H9 (cell line): ENCODE measurements around the gene TMEFF2. TPM values are rescaled to one million over a fixed set of nuclear protein-coding genes. Genes with fewer than 3 reads are reported as not detected.

ENCODE experiments used
- DNase-seq: peaks from one replicate; pipeline ENCODE4 v3.0.0-alpha.2; 2017
- H2AFZ ChIP-seq: one replicate; pipeline ENCODE4 v1.6.1; 2013; ENCODE audit warnings: mild to moderate bottlenecking, low read length, control low read depth, moderate library complexity
- H2AK5ac ChIP-seq: 2 replicates; pipeline ENCODE4 v1.6.1; 2013; ENCODE audit warnings: low read length, control low read depth, mixed read lengths; ENCODE audit not compliant: insufficient read length
- H2BK120ac ChIP-seq: one replicate; pipeline ENCODE4 v1.6.1; 2013; ENCODE audit warnings: low read depth, mild to moderate bottlenecking, low read length, control low read depth, inconsistent platforms; ENCODE audit not compliant: poor library complexity, severe bottlenecking
- H2BK12ac ChIP-seq: 2 replicates; pipeline ENCODE4 v1.6.1; 2013; ENCODE audit warnings: low read length, control low read depth, mixed read lengths, low read depth; ENCODE audit not compliant: insufficient read length
- H2BK15ac ChIP-seq: 2 replicates; pipeline ENCODE4 v1.6.1; 2013; ENCODE audit warnings: low read depth, low read length, control low read depth
- H2BK20ac ChIP-seq: one replicate; pipeline ENCODE4 v1.6.1; 2013; ENCODE audit warnings: low read depth, mild to moderate bottlenecking, low read length, control low read depth, inconsistent platforms; ENCODE audit not compliant: poor library complexity, severe bottlenecking
- H2BK5ac ChIP-seq: 2 replicates; pipeline ENCODE4 v1.6.1; 2013; ENCODE audit warnings: low read length, control low read depth, mixed read lengths; ENCODE audit not compliant: insufficient read length
- H3K14ac ChIP-seq: 2 replicates; pipeline ENCODE4 v1.6.1; 2013; ENCODE audit warnings: low read length, control low read depth; ENCODE audit not compliant: insufficient read depth
- H3K18ac ChIP-seq: 2 replicates; pipeline ENCODE4 v1.6.1; 2013; ENCODE audit warnings: low read depth, mild to moderate bottlenecking, mixed read lengths, low read length, control low read depth; ENCODE audit not compliant: insufficient read length
- H3K23ac ChIP-seq: 2 replicates; pipeline ENCODE4 v1.6.1; 2013; ENCODE audit warnings: low read length, control low read depth, mixed read lengths, low read depth; ENCODE audit not compliant: insufficient read length
- H3K23me2 ChIP-seq: 2 replicates; pipeline ENCODE4 v1.6.1; 2013; ENCODE audit warnings: low read depth, mild to moderate bottlenecking, mixed read lengths, low read length, control low read depth; ENCODE audit not compliant: insufficient read length, poor library complexity, severe bottlenecking
- H3K27ac ChIP-seq: 2 replicates; pipeline ENCODE4 v1.5.1; 2013; ENCODE audit warnings: low read length, control low read depth, mixed read lengths, low read depth; ENCODE audit not compliant: insufficient read length
- H3K27me3 ChIP-seq: 2 replicates; pipeline ENCODE4 v1.6.1; 2013; ENCODE audit warnings: low read length, control low read depth, inconsistent platforms; ENCODE audit not compliant: insufficient read depth
- H3K4ac ChIP-seq: 2 replicates; pipeline ENCODE4 v1.6.1; 2013; ENCODE audit warnings: low read depth, mild to moderate bottlenecking, control low read depth, inconsistent platforms, low read length, moderate library complexity
- H3K4me1 ChIP-seq: 2 replicates; pipeline ENCODE4 v1.6.1; 2013; ENCODE audit warnings: low read length, control low read depth, inconsistent platforms; ENCODE audit not compliant: insufficient read depth
- H3K4me2 ChIP-seq: 2 replicates; pipeline ENCODE4 v1.6.1; 2013; ENCODE audit warnings: low read length, control low read depth, mixed read lengths; ENCODE audit not compliant: insufficient read length, insufficient read depth
- H3K56ac ChIP-seq: 2 replicates; pipeline ENCODE4 v1.6.1; 2013; ENCODE audit warnings: low read depth, mild to moderate bottlenecking, mixed read lengths, low read length, control low read depth; ENCODE audit not compliant: insufficient read length
- H3K79me1 ChIP-seq: 2 replicates; pipeline ENCODE4 v1.6.1; 2013; ENCODE audit warnings: low read depth, mild to moderate bottlenecking, moderate library complexity, low read length, control low read depth, inconsistent platforms; ENCODE audit not compliant: insufficient read depth, poor library complexity, severe bottlenecking
- H3K79me2 ChIP-seq: 2 replicates; pipeline ENCODE4 v1.6.1; 2013; ENCODE audit warnings: low read length, control low read depth, inconsistent platforms; ENCODE audit not compliant: insufficient read depth
- H3K9ac ChIP-seq: 2 replicates; pipeline ENCODE4 v1.6.1; 2013; ENCODE audit warnings: low read length, control low read depth, mixed read lengths; ENCODE audit not compliant: insufficient read length; ENCODE audit errors: extremely low read depth
- H3K9me3 ChIP-seq: one replicate; pipeline ENCODE4 v1.6.1; 2013; ENCODE audit warnings: low read depth, low read length, inconsistent platforms; ENCODE audit not compliant: control insufficient read depth
- H3T11ph ChIP-seq: one replicate; pipeline ENCODE4 v1.6.1; 2013; ENCODE audit warnings: mild to moderate bottlenecking, low read length, control low read depth, inconsistent platforms
- H4K20me1 ChIP-seq: one replicate; pipeline ENCODE4 v1.6.1; 2013; ENCODE audit not compliant: control insufficient read depth, insufficient read length, insufficient read depth
- H4K5ac ChIP-seq: 2 replicates; pipeline ENCODE4 v1.6.1; 2013; ENCODE audit warnings: low read depth, mild to moderate bottlenecking, mixed read lengths, low read length, control low read depth; ENCODE audit not compliant: insufficient read length
- H4K8ac ChIP-seq: replicated peaks from 2 replicates; pipeline ENCODE4 v1.6.1; 2013; ENCODE audit warnings: low read length, control low read depth, mixed read lengths, low read depth; ENCODE audit not compliant: insufficient read length
- H4K91ac ChIP-seq: 2 replicates; pipeline ENCODE4 v1.6.1; 2013; ENCODE audit warnings: low read depth, mild to moderate bottlenecking, moderate library complexity, mixed read lengths, low read length, control low read depth; ENCODE audit not compliant: insufficient read length
- H3K27ac Mint-ChIP-seq, 3 experiments: 2 replicates in 2 of 3; 3 replicates in 1 of 3; pipeline ENCODE4 v1.8.0; 2020 to 2021; ENCODE audit warnings: mixed read lengths in 3 of 3, mild to moderate bottlenecking in 1 of 3, moderate library complexity in 1 of 3
- H3K27me3 Mint-ChIP-seq: 2 replicates; pipeline ENCODE4 v1.8.0; 2021; ENCODE audit warnings: low read depth, mild to moderate bottlenecking, moderate library complexity, mixed read lengths
- H3K36me3 Mint-ChIP-seq, 3 experiments: 2 replicates in 2 of 3; 3 replicates in 1 of 3; pipeline ENCODE4 v1.8.0; 2020 to 2021; ENCODE audit warnings: low read depth in 3 of 3, mixed read lengths in 3 of 3; ENCODE audit not compliant: insufficient read depth in 1 of 3
- H3K4me1 Mint-ChIP-seq, 2 experiments: 2 replicates each; pipeline ENCODE4 v1.8.0; 2020; ENCODE audit warnings: mixed read lengths in 2 of 2
- H3K4me3 Mint-ChIP-seq, 2 experiments: 2 replicates in 1 of 2; 3 replicates in 1 of 2; pipeline ENCODE4 v1.8.0; 2020 to 2021; ENCODE audit warnings: mild to moderate bottlenecking in 2 of 2, mixed read lengths in 2 of 2, moderate library complexity in 1 of 2
- H3K9me3 Mint-ChIP-seq, 2 experiments: 2 replicates in 1 of 2; 3 replicates in 1 of 2; pipeline ENCODE4 v1.8.0; 2020; ENCODE audit warnings: mild to moderate bottlenecking in 2 of 2, mixed read lengths in 2 of 2, moderate library complexity in 1 of 2
- WGBS: extraction: QIAGEN DNeasy Blood & Tissue Kit; methylation state at CpG from one replicate; pipeline ENCODE4 v1.1.7; 2013; ENCODE audit warnings: missing lambda C conversion rate, low lambda C conversion rate, mixed read lengths; ENCODE audit not compliant: insufficient read length; ENCODE audit errors: extremely low coverage; 5-methylcytosine and 5-hydroxymethylcytosine counted together
- total RNA-seq: library from RNA; stranded (reverse); gene quantifications from 2 replicates; pipeline ENCODE4 v1.2.1, GENCODE V29; 2021
- TF ChIP-seq, protein P1 (sequence below): fragments of 200-600 bp; sonication (generic); conservative IDR thresholded peaks from 3 replicates; pipeline ENCODE4 v1.8.0; 2021; ENCODE audit warnings: antibody characterized with exemption, mild to moderate bottlenecking

TMEFF2 gene
- total RNA-seq, 1 experiment from 2014 or later = 0.39 TPM

DNA sequence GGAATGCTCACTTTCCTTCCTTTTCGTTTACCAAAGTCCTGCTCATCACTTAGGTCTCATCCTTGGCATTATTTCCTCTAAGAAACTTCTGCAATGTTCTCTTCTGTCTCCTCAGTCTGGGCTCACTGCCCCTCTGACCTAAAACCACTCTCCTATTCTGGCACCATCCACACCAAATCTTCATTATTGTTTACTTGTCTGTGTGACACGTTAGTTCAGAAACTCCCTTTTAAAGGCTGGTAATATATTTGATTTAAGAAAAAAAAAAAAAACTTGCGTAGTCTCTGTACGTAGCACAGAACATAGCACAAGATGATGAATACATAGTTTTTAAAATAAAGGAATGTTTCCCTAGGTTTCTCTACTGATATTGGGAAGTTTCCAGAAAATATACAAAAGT, 229.0 kb downstream of the TMEFF2 start:
- no peaks in the 10 kb centered on the region for H3K9me3 ChIP-seq
- H4K20me1 ChIP-seq = no peaks in the 10 kb centered on the region
- no peak overlapping the region for H2AFZ ChIP-seq
- H3K27ac ChIP-seq = no peak overlapping the region
- H3K79me1 ChIP-seq = no peaks in the 10 kb centered on the region
- H3K9me3 Mint-ChIP-seq = no peaks in the 10 kb centered on the region
- no peak overlapping the region for H3K56ac ChIP-seq
- H3K27me3 ChIP-seq = no peaks in the 10 kb centered on the region
- no peaks in the 10 kb centered on the region for H3K79me2 ChIP-seq
- no peak overlapping the region for H3K9ac ChIP-seq
- H2BK12ac ChIP-seq = no peak overlapping the region
- H3K4me1 ChIP-seq = no peaks in the 10 kb centered on the region
- H3K23ac ChIP-seq = no peak overlapping the region
- DNase-seq = no peak
- no peak overlapping the region for H3K14ac ChIP-seq
- no peak overlapping the region for H3K27ac Mint-ChIP-seq
- no peaks in the 10 kb centered on the region for H3K36me3 Mint-ChIP-seq
- H3K23me2 ChIP-seq = no peaks in the 10 kb centered on the region
- no peak overlapping the region for H2BK20ac ChIP-seq
- no peak overlapping the region for H2AK5ac ChIP-seq
- no peak overlapping the region for H4K8ac ChIP-seq
- H3K27me3 Mint-ChIP-seq = no peaks in the 10 kb centered on the region
- H3K4me1 Mint-ChIP-seq = no peaks in the 10 kb centered on the region
- H3K18ac ChIP-seq = no peak overlapping the region
- no peak overlapping the region for H3K4ac ChIP-seq
- no CpG with 5 or more reads among the region's 4 CpGs for WGBS
- no peak overlapping the region for H2BK5ac ChIP-seq
- H3T11ph ChIP-seq = no peak overlapping the region
- H4K5ac ChIP-seq = no peak overlapping the region
- no peak overlapping the region for H3K4me2 ChIP-seq
- H3K4me3 Mint-ChIP-seq = no peak overlapping the region
- no peak overlapping the region for H4K91ac ChIP-seq
- no peak overlapping the region for H2BK120ac ChIP-seq
- no peak overlapping the region for H2BK15ac ChIP-seq
- TF ChIP-seq, protein P1, sequence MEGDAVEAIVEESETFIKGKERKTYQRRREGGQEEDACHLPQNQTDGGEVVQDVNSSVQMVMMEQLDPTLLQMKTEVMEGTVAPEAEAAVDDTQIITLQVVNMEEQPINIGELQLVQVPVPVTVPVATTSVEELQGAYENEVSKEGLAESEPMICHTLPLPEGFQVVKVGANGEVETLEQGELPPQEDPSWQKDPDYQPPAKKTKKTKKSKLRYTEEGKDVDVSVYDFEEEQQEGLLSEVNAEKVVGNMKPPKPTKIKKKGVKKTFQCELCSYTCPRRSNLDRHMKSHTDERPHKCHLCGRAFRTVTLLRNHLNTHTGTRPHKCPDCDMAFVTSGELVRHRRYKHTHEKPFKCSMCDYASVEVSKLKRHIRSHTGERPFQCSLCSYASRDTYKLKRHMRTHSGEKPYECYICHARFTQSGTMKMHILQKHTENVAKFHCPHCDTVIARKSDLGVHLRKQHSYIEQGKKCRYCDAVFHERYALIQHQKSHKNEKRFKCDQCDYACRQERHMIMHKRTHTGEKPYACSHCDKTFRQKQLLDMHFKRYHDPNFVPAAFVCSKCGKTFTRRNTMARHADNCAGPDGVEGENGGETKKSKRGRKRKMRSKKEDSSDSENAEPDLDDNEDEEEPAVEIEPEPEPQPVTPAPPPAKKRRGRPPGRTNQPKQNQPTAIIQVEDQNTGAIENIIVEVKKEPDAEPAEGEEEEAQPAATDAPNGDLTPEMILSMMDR = no peak
